OCI-LY1 (cell line): ENCODE results near the gene RFPL2.

Experiments
- H2AFZ ChIP-seq: fragments of 200-600 bp; sonication (generic), shearing (Covaris generic); 2 replicates; pipeline ENCODE4 v1.6.0; 2014; ENCODE audit warnings: antibody characterized with exemption, mild to moderate bottlenecking, low read length
- H3F3A ChIP-seq: fragments of 200-600 bp; sonication (generic), shearing (Covaris generic); 2 replicates; pipeline ENCODE4 v1.6.0; 2014; ENCODE audit warnings: mild to moderate bottlenecking, antibody characterized with exemption, low read length, moderate library complexity; ENCODE audit not compliant: insufficient read depth
- H3K27ac ChIP-seq: fragments of 200-600 bp; sonication (generic); 2 replicates; pipeline ENCODE4 v1.5.1; 2014; ENCODE audit warnings: low read length, mixed run types, mild to moderate bottlenecking, low read depth; ENCODE audit not compliant: poor library complexity, severe bottlenecking
- H3K27me3 ChIP-seq: fragments of 200-600 bp; sonication (generic); 2 replicates; pipeline ENCODE4 v1.6.0; 2014; ENCODE audit warnings: antibody characterized with exemption, mild to moderate bottlenecking, low read length, moderate library complexity; ENCODE audit not compliant: insufficient read depth
- H3K36me3 ChIP-seq: fragments of 200-600 bp; sonication (generic); 2 replicates; pipeline ENCODE4 v1.6.1; 2014; ENCODE audit warnings: mild to moderate bottlenecking, antibody characterized with exemption, low read length, moderate library complexity, mixed read lengths; ENCODE audit not compliant: insufficient read depth
- H3K4me1 ChIP-seq: fragments of 200-600 bp; sonication (generic); 2 replicates; pipeline ENCODE4 v1.5.1; 2014; ENCODE audit warnings: mild to moderate bottlenecking, low read length, moderate library complexity; ENCODE audit not compliant: insufficient read depth, severe bottlenecking
- H3K4me2 ChIP-seq: fragments of 200-600 bp; sonication (generic), shearing (Covaris generic); 2 replicates; pipeline ENCODE4 v1.6.1; 2014; ENCODE audit warnings: low read length
- H3K4me3 ChIP-seq: fragments of 200-600 bp; sonication (generic); 2 replicates; pipeline ENCODE4 v1.5.1; 2014; ENCODE audit warnings: low read length, low read depth, mild to moderate bottlenecking, mixed read lengths; ENCODE audit not compliant: poor library complexity, severe bottlenecking
- H3K79me2 ChIP-seq: fragments of 200-600 bp; shearing (Covaris generic); 2 replicates; pipeline ENCODE4 v1.6.1; 2016; ENCODE audit warnings: mixed run types, low read length, mixed read lengths; ENCODE audit not compliant: insufficient read depth
- H3K9ac ChIP-seq: fragments of 200-600 bp; sonication (generic), shearing (Covaris generic); 2 replicates; pipeline ENCODE4 v1.6.1; 2014; ENCODE audit warnings: mild to moderate bottlenecking, low read length, mixed read lengths
- H3K9me2 ChIP-seq: fragments of 200-600 bp; sonication (generic), shearing (Covaris generic); 2 replicates; pipeline ENCODE4 v1.6.1; 2014; ENCODE audit warnings: low read depth, mild to moderate bottlenecking, low read length, mixed read lengths
- H3K9me3 ChIP-seq: fragments of 200-600 bp; shearing (Covaris generic); 2 replicates; pipeline ENCODE4 v1.6.1; 2014; ENCODE audit warnings: low read length, mixed read lengths
- H4K20me1 ChIP-seq: fragments of 200-600 bp; sonication (generic), shearing (Covaris generic); 2 replicates; pipeline ENCODE4 v1.6.0; 2016; ENCODE audit warnings: mild to moderate bottlenecking, low read length; ENCODE audit not compliant: insufficient read depth
- EZH2 ChIP-seq: fragments of 200-600 bp; sonication (generic), shearing (Covaris generic); IDR thresholded peaks from 2 replicates; pipeline ENCODE4 v1.8.0; 2017; ENCODE audit warnings: borderline replicate concordance, mixed run types, mild to moderate bottlenecking, antibody characterized with exemption, low read length, moderate library complexity, mixed read lengths
- TF ChIP-seq, protein P1 (sequence below): fragments of 200-600 bp; sonication (generic), shearing (Covaris generic); IDR thresholded peaks from 2 replicates; pipeline ENCODE4 v1.5.1; 2017; ENCODE audit warnings: mild to moderate bottlenecking, antibody characterized with exemption, low read length, moderate library complexity, mixed read lengths

RFPL2 gene

DNA sequence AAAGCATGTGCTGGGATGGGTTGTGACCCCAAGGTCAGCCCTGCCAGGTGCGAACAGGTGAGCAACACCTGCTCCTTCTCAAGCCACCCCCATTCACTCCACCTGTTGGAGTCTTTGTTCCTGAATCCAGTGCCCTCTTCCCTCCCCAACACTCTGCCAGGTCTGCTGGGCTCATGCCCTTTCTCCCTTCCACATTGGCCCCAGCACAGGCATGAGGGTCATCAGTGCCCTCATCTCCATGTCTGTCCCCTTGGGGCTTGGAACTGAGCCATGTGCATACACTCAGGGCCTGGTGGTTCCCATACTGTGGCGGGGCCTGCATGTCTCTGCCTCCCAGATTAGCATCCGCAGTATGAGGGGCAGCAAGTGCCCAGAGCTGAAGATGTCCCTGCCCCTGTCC lies 19.1 kb downstream of the RFPL2 start:
- Histone ChIP-seq H3K4me3 (no peak overlapping the region), H3K9me2 (no peaks in the 10 kb centered on the region)

DNA sequence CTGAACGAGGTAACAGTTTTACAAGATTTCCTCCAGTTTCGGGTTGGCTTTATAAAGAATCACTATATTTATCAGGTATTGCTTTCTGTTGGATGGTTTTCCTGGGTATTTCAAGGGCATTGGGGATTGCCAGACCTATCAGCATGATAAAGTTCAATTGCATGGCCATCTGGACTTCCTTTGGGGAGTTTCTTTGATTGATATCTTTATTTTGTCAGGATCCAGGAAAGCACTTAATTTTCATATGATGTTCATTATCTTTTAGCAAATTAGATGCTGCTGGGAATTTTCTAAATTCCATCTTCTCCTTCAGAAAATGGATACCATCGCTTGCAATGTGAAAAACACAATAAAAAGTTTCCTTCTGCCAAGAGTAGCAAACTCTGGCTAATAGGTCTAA lies 21.2 kb downstream of the RFPL2 start:
- no peak overlapping the region for H3K9ac ChIP-seq
- H3K27ac ChIP-seq = no peak overlapping the region
- no peak overlapping the region for H3K4me2 ChIP-seq
- no peaks in the 10 kb centered on the region for H3F3A ChIP-seq
- H3K79me2 ChIP-seq = no peaks in the 10 kb centered on the region
- no peaks in the 10 kb centered on the region for H3K36me3 ChIP-seq
- TF ChIP-seq EZH2 = no peak
- TF ChIP-seq, protein P1, sequence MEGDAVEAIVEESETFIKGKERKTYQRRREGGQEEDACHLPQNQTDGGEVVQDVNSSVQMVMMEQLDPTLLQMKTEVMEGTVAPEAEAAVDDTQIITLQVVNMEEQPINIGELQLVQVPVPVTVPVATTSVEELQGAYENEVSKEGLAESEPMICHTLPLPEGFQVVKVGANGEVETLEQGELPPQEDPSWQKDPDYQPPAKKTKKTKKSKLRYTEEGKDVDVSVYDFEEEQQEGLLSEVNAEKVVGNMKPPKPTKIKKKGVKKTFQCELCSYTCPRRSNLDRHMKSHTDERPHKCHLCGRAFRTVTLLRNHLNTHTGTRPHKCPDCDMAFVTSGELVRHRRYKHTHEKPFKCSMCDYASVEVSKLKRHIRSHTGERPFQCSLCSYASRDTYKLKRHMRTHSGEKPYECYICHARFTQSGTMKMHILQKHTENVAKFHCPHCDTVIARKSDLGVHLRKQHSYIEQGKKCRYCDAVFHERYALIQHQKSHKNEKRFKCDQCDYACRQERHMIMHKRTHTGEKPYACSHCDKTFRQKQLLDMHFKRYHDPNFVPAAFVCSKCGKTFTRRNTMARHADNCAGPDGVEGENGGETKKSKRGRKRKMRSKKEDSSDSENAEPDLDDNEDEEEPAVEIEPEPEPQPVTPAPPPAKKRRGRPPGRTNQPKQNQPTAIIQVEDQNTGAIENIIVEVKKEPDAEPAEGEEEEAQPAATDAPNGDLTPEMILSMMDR = no peak
- no peak overlapping the region for H3K4me3 ChIP-seq
- no peaks in the 10 kb centered on the region for H3K9me3 ChIP-seq
- no peaks in the 10 kb centered on the region for H3K27me3 ChIP-seq
- H3K9me2 ChIP-seq = no peaks in the 10 kb centered on the region
- no peak overlapping the region for H2AFZ ChIP-seq
- no peaks in the 10 kb centered on the region for H3K4me1 ChIP-seq
- no peaks in the 10 kb centered on the region for H4K20me1 ChIP-seq

More for the DNA sequence above, 19.1 kb downstream of the RFPL2 start:
- Histone ChIP-seq H3K9ac (no peak overlapping the region), H3K27me3 (no peaks in the 10 kb centered on the region), H3K79me2 (no peaks in the 10 kb centered on the region), H3K27ac (no peak overlapping the region), H3K4me1 (no peaks in the 10 kb centered on the region), H2AFZ (no peak overlapping the region), H3K36me3 (no peaks in the 10 kb centered on the region), H3K4me2 (no peak overlapping the region), H4K20me1 (no peaks in the 10 kb centered on the region), H3K9me3 (no peaks in the 10 kb centered on the region), H3F3A (no peaks in the 10 kb centered on the region)
- TF ChIP-seq, protein P1 = no peak
- TF ChIP-seq EZH2 = no peak

DNA sequence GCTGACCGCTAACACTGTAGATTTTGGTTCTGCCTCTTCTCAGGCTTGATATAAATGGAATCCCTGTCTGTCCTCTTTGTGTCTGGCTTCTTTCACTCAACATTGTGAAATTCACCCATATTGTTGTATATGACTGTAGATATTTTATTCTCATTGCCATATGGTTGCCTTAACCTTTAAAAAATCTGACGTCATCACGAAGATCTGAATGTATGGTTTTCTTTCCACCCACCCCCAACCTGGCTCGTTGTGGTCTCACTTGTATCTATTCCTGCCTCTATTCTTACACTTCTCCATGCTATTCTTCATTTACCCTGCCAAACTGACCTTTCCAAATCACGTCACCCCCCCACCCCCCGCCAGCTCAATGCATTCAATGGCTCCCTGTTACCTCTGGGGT lies 23.8 kb downstream of the RFPL2 start:
- TF ChIP-seq EZH2 = no peak
- TF ChIP-seq, protein P1 = no peak
- Histone ChIP-seq H3K4me1 (no peaks in the 10 kb centered on the region), H3F3A (no peaks in the 10 kb centered on the region), H3K9me2 (no peaks in the 10 kb centered on the region), H3K4me2 (no peak overlapping the region), H4K20me1 (no peaks in the 10 kb centered on the region), H3K36me3 (no peaks in the 10 kb centered on the region), H3K4me3 (no peak overlapping the region), H3K9ac (no peak overlapping the region), H2AFZ (no peak overlapping the region), H3K27ac (no peak overlapping the region), H3K79me2 (no peaks in the 10 kb centered on the region), H3K27me3 (no peaks in the 10 kb centered on the region), H3K9me3 (no peaks in the 10 kb centered on the region)
